ENCODE data around the gene TAL1. TPM values are rescaled to one million over a fixed set of nuclear protein-coding genes. Genes with fewer than 3 reads are reported as not detected.

The TAL1 gene
- total RNA-seq, 2 experiments from 2014 or later, result not detected

Other genes starting within 250 kb of the TAL1 start
- not detected for gene CYP4X1, start 208.6 kb downstream of the TAL1 start, total RNA-seq
- not detected for gene CYP4Z1, start 165.0 kb downstream of the TAL1 start, total RNA-seq
- gene CYP4A22, start 94.8 kb downstream of the TAL1 start, total RNA-seq, result not detected
- not detected for gene PDZK1IP1, start 42.2 kb downstream of the TAL1 start, total RNA-seq
- 10 to 100 TPM; 48.0 to 50.1 TPM for gene STIL, start 81.9 kb upstream of the TAL1 start, total RNA-seq
- gene CMPK1, start 101.6 kb upstream of the TAL1 start, total RNA-seq, result 10 to 100 TPM; 95.3 to 98.8 TPM
- gene FOXE3, start 184.1 kb upstream of the TAL1 start, total RNA-seq, result not detected
- gene FOXD2, start 205.8 kb upstream of the TAL1 start, total RNA-seq, result under 1 TPM; 0.24 to 0.31 TPM

Data from activated CD8-positive, alpha-beta T cell treated with anti-CD3 and anti-CD28 coated beads, Interleukin-2, amount 10 ng/mL, durations not matched to agents 7 days and 5 days (primary cell).